Measurements from ENCODE around the gene ITGA7. TPM values are rescaled to one million over a fixed set of nuclear protein-coding genes. Genes with fewer than 3 reads are reported as not detected.

Gene ITGA7
- total and polyA plus RNA-seq, 5 donors from 2014 or later: 0.29 to 0.76 TPM; not detected in 3

GRCh38 chr12:55693323-55694187 lies 14.1 kb downstream of the ITGA7 start:
- peaks cover 6% of the 10 kb centered on the region for H3K27me3 Mint-ChIP-seq
- Histone ChIP-seq H3K36me3 (ENCODE audit: control insufficient read depth, insufficient read depth, low read length) (no peaks in the 10 kb centered on the region), H3K9me3 (ENCODE audit: control insufficient read depth in 2 of 2, low read length in 2 of 2) (no peaks in the 10 kb centered on the region), H3K4me3 (ENCODE audit: low read depth, low read length) (no peak overlapping the region), H3K27ac (ENCODE audit: insufficient read depth, low read length, poor library complexity, severe bottlenecking) (no peak overlapping the region), H3K27me3 (ENCODE audit: control insufficient read depth, insufficient read depth, low read length) (no peaks in the 10 kb centered on the region), H3K4me1 (ENCODE audit: control insufficient read depth, insufficient read depth, low read length, poor library complexity, severe bottlenecking) (no peaks in the 10 kb centered on the region)
- no peak overlapping the region for H3K4me3 Mint-ChIP-seq
- peaks cover 0 to 4% (median 0%) of the 10 kb centered on the region in 4 donors for H3K4me1 Mint-ChIP-seq
- no peaks in the 10 kb centered on the region for H3K9me3 Mint-ChIP-seq
- H3K27ac Mint-ChIP-seq: no peak overlapping the region
- ATAC-seq (ENCODE audit: low read depth in 2 of 2) (no peak), DNase-seq (no peak)
- H3K36me3 Mint-ChIP-seq: no peaks in the 10 kb centered on the region

- Mint-ChIP-seq H3K4me3 (no peak overlapping the region), H3K4me1 (peaks cover 0 to 4% (median under 1%) of the 10 kb centered on the region in 4 donors), H3K27ac (no peak overlapping the region), H3K9me3 (no peaks in the 10 kb centered on the region), H3K36me3 (no peaks in the 10 kb centered on the region), H3K27me3 (peaks cover 6% of the 10 kb centered on the region)
- Histone ChIP-seq H3K36me3 (ENCODE audit: control insufficient read depth, insufficient read depth, low read length) (no peaks in the 10 kb centered on the region), H3K4me1 (ENCODE audit: control insufficient read depth, insufficient read depth, low read length, poor library complexity, severe bottlenecking) (no peaks in the 10 kb centered on the region), H3K4me3 (ENCODE audit: low read depth, low read length) (no peak overlapping the region), H3K27me3 (ENCODE audit: control insufficient read depth, insufficient read depth, low read length) (no peaks in the 10 kb centered on the region), H3K27ac (ENCODE audit: insufficient read depth, low read length, poor library complexity, severe bottlenecking) (no peak overlapping the region), H3K9me3 (ENCODE audit: control insufficient read depth in 2 of 2, low read length in 2 of 2) (no peaks in the 10 kb centered on the region)
- no peak for DNase-seq
- ATAC-seq (ENCODE audit: low read depth in 2 of 2): no peak
These were observed 14.9 kb downstream of the ITGA7 start for GRCh38 chr12:55692631-55693322.

DNA sequence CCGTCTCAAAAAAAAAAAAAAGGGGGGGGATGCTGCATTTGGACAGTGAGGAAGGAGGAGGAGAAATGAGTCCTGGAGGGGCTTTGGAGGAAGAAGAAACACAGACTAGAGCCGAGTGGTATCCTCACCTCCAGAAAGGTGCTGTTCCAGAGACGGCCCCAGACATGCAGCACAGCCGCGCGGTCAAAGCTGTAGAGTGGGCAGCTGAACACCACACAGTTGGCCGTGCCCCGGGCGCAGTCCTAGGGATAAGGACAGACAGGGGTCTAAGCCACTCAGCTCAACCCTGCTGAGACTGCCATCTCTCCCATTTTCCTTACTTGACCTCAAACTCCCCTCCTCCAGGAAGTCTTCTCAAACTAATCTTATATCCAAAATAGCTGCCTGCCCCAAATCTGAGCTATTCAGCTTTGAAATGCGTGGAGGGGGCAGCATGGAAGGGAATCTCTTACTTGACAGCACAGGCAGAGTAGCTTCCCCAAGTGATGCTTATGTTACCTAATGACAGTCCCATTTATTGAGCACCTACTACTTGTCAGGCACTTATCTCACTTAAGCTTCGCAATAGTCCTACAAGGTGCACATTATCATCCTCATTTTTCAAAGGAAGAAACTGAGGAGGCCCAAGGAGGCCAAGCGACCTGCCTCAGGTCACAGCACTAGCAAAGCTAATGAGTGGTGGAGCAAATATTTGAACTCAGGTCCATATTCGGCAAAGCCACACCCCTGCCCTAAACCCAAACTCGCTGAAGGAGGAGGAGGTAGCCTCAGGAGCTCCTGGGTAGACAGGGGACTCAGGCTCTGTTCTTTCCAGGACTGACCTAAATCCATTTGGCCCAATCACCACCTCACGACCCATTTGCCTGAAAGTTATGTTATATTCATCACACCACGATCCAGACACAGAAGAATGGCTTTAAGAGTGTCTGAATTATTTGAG lies 18.7 kb downstream of the ITGA7 start:
- H3K4me3 ChIP-seq (ENCODE audit: low read depth, low read length): no peak overlapping the region
- Mint-ChIP-seq H3K27me3 (peaks cover 1% of the 10 kb centered on the region), H3K4me1 (peaks cover 0 to 9% (median 1%) of the 10 kb centered on the region in 4 donors), H3K4me3 (no peak overlapping the region), H3K27ac (no peak overlapping the region), H3K36me3 (no peaks in the 10 kb centered on the region), H3K9me3 (peaks cover 0 to 2% (median 0%) of the 10 kb centered on the region in 7 donors)
- H3K27me3 ChIP-seq (ENCODE audit: control insufficient read depth, insufficient read depth, low read length): peaks cover 3% of the 10 kb centered on the region
- DNase-seq: no peak
- no peaks in the 10 kb centered on the region for H3K36me3 ChIP-seq (ENCODE audit: control insufficient read depth, insufficient read depth, low read length)
- ATAC-seq (ENCODE audit: low read depth in 2 of 2): no peak
- H3K9me3 ChIP-seq (ENCODE audit: control insufficient read depth in 2 of 2, low read length in 2 of 2): no peaks in the 10 kb centered on the region
- no peaks in the 10 kb centered on the region for H3K4me1 ChIP-seq (ENCODE audit: control insufficient read depth, insufficient read depth, low read length, poor library complexity, severe bottlenecking)
- H3K27ac ChIP-seq (ENCODE audit: insufficient read depth, low read length, poor library complexity, severe bottlenecking): no peak overlapping the region

- no peak for ATAC-seq (ENCODE audit: low read depth in 2 of 2)
- no peak overlapping the region for H3K27ac Mint-ChIP-seq
These were observed 20.0 kb downstream of the ITGA7 start for GRCh38 chr12:55687746-55688145.

DNA sequence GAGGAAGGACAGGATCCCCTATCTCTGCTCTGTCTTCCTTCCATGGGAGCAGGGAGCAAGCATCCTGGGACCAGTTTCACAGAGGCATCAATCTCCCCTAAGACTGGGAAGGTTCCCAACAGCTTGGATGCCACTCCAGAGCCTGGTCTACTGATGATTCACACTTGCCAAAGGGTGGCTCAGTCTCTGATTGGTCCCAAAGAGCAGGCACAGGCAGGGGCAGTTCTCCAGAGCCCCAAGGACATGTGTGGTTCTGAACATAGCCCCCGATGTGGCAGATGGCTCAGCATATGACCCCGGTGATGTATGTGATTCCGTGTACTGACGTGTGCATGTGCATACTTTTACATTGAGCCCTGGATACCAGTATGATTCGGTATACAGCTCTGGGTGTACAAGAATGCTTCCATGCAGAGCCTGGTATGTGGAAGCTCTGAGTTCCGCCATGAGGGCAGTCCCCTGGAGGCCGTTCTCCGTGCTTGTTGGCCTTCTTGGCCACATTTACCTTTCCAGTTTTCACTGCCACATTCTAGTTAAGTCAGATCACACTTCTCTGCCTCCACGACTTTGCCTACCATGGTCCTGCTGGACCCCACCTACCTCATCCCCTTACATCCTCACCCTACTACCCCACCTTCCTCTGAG lies 21.2 kb downstream of the ITGA7 start:
- no peak overlapping the region for H3K4me3 ChIP-seq (ENCODE audit: low read depth, low read length)
- peaks cover 0 to 11% (median 1%) of the 10 kb centered on the region in 4 donors for H3K4me1 Mint-ChIP-seq
- H3K4me1 ChIP-seq (ENCODE audit: control insufficient read depth, insufficient read depth, low read length, poor library complexity, severe bottlenecking): no peaks in the 10 kb centered on the region
- peaks cover 7% of the 10 kb centered on the region for H3K27me3 Mint-ChIP-seq
- peak overlapping the region in 1 of 3 donors; percentile 56 for H3K27ac Mint-ChIP-seq
- peaks cover 3% of the 10 kb centered on the region for H3K27me3 ChIP-seq (ENCODE audit: control insufficient read depth, insufficient read depth, low read length)
- DNase-seq: no peak
- H3K4me3 Mint-ChIP-seq: no peak overlapping the region
- H3K36me3 Mint-ChIP-seq: no peaks in the 10 kb centered on the region
- no peaks in the 10 kb centered on the region for H3K36me3 ChIP-seq (ENCODE audit: control insufficient read depth, insufficient read depth, low read length)
- H3K9me3 ChIP-seq (ENCODE audit: control insufficient read depth in 2 of 2, low read length in 2 of 2): no peaks in the 10 kb centered on the region
- H3K9me3 Mint-ChIP-seq: peaks cover 0 to 2% (median 0%) of the 10 kb centered on the region in 7 donors
- no peak for ATAC-seq (ENCODE audit: low read depth in 2 of 2)
- no peak overlapping the region for H3K27ac ChIP-seq (ENCODE audit: insufficient read depth, low read length, poor library complexity, severe bottlenecking)

More at GRCh38 chr12:55687746-55688145, 20.0 kb downstream of the ITGA7 start:
- H3K36me3 ChIP-seq (ENCODE audit: control insufficient read depth, insufficient read depth, low read length): no peaks in the 10 kb centered on the region
- H3K27me3 Mint-ChIP-seq: peaks cover 2% of the 10 kb centered on the region
- peaks cover 0 to 2% (median 0%) of the 10 kb centered on the region in 7 donors for H3K9me3 Mint-ChIP-seq
- no peaks in the 10 kb centered on the region for H3K4me1 ChIP-seq (ENCODE audit: control insufficient read depth, insufficient read depth, low read length, poor library complexity, severe bottlenecking)
- DNase-seq: no peak
- H3K4me1 Mint-ChIP-seq: peaks cover 0 to 9% (median 1%) of the 10 kb centered on the region in 4 donors
- no peaks in the 10 kb centered on the region for H3K36me3 Mint-ChIP-seq
- no peak overlapping the region for H3K4me3 Mint-ChIP-seq
- H3K9me3 ChIP-seq (ENCODE audit: control insufficient read depth in 2 of 2, low read length in 2 of 2): no peaks in the 10 kb centered on the region
- H3K27me3 ChIP-seq (ENCODE audit: control insufficient read depth, insufficient read depth, low read length): peaks cover 3% of the 10 kb centered on the region
- no peak overlapping the region for H3K4me3 ChIP-seq (ENCODE audit: low read depth, low read length)
- no peak overlapping the region for H3K27ac ChIP-seq (ENCODE audit: insufficient read depth, low read length, poor library complexity, severe bottlenecking)

DNA sequence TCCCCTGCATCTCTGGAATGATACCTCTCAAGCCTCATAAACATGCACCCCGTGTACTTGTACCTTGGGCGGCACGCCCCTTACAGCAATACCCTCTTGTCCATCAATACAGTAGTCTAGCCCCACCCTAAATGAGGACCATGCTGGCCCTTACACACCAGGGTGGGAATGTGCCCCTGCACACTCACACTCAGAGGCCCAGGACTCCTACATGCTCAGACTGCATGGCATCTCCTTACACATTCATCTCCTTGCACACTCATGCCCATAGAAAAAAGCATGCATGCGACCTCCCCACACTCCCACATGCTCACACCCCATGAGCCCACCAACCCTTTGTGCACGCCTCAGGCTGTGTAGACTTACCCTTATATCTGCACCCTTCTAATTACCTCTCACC lies 22.0 kb downstream of the ITGA7 start:
- no peak overlapping the region for H3K4me3 ChIP-seq (ENCODE audit: low read depth, low read length)
- ATAC-seq (ENCODE audit: low read depth in 2 of 2) (no peak), DNase-seq (no peak)
- peaks cover 12% of the 10 kb centered on the region for H3K27me3 Mint-ChIP-seq
- H3K4me3 Mint-ChIP-seq: no peak overlapping the region
- peaks cover 0 to 2% (median 0%) of the 10 kb centered on the region in 7 donors for H3K9me3 Mint-ChIP-seq
- H3K4me1 ChIP-seq (ENCODE audit: control insufficient read depth, insufficient read depth, low read length, poor library complexity, severe bottlenecking): no peaks in the 10 kb centered on the region
- no peaks in the 10 kb centered on the region for H3K9me3 ChIP-seq (ENCODE audit: control insufficient read depth in 2 of 2, low read length in 2 of 2)
- no peaks in the 10 kb centered on the region for H3K36me3 Mint-ChIP-seq
- no peaks in the 10 kb centered on the region for H3K36me3 ChIP-seq (ENCODE audit: control insufficient read depth, insufficient read depth, low read length)
- H3K4me1 Mint-ChIP-seq: peaks cover 0 to 17% (median 0%) of the 10 kb centered on the region in 4 donors
- no peak overlapping the region for H3K27ac ChIP-seq (ENCODE audit: insufficient read depth, low read length, poor library complexity, severe bottlenecking)
- peak overlapping the region in 1 of 3 donors; percentile 56 for H3K27ac Mint-ChIP-seq
- peaks cover 3% of the 10 kb centered on the region for H3K27me3 ChIP-seq (ENCODE audit: control insufficient read depth, insufficient read depth, low read length)

All from CD4-positive, CD25-positive, alpha-beta regulatory T cell (primary cell).